Cardiac muscle cell (in vitro differentiated cells and primary cell): ENCODE data around the gene TBXAS1. TPM values are rescaled to one million over a fixed set of nuclear protein-coding genes. Genes with fewer than 3 reads are reported as not detected.

Experiments
- DNase-seq, 2 donors: peaks; one replicate each; pipeline versions ENCODE4 v3.0.0 to v3.0.0-alpha.2; 2010 to 2017; ENCODE audit warnings: low read depth in 1 of 2, low spot score in 1 of 2
- H3K27ac ChIP-seq: fragments of 200-600 bp; sonication (generic); 2 replicates; pipeline ENCODE4 v1.5.1; 2016
- H3K27me3 ChIP-seq: fragments of 200-600 bp; sonication (generic); 2 replicates; pipeline ENCODE4 v1.6.0; 2016; ENCODE audit warnings: control low read depth
- H3K36me3 ChIP-seq: fragments of 200-600 bp; sonication (generic); 2 replicates; pipeline ENCODE4 v1.5.1; 2016; ENCODE audit warnings: control low read depth
- H3K4me1 ChIP-seq: fragments of 200-600 bp; sonication (generic); 2 replicates; pipeline ENCODE4 v1.8.1; 2017; ENCODE audit warnings: low read depth, mild to moderate bottlenecking, mixed run types
- H3K4me3 ChIP-seq: fragments of 200-600 bp; sonication (generic); 2 replicates; pipeline ENCODE4 v1.5.1; 2016; ENCODE audit warnings: mild to moderate bottlenecking
- H3K9me3 ChIP-seq: fragments of 200-600 bp; sonication (generic); 2 replicates; pipeline ENCODE4 v1.5.1; 2017; ENCODE audit warnings: low read depth, mild to moderate bottlenecking, control low read depth
- CTCF ChIP-seq: IDR thresholded peaks from 2 replicates; pipeline ENCODE4 v1.5.1; 2012; ENCODE audit warnings: low read depth, mild to moderate bottlenecking, low read length
- polyA plus RNA-seq: library from polyadenylated mRNA; unstranded; fragments of >200 nt; fragmentation: Nextera tagmentation; extraction: Ambion mirVana; gene quantifications from 2 replicates; pipeline ENCODE4 v1.2.1, GENCODE V29; 2016
- total RNA-seq: library from RNA; depleted of rRNA; stranded (reverse); fragments of >200 nt; gene quantifications from 2 replicates; pipeline ENCODE4 v1.2.3, GENCODE V29; 2016

The TBXAS1 gene
- total and polyA plus RNA-seq, 2 experiments from 2014 or later: 0.83 to 6.2 TPM

- Histone ChIP-seq H3K9me3 (no peaks in the 10 kb centered on the region), H3K4me1 (no peaks in the 10 kb centered on the region), H3K27me3 (no peaks in the 10 kb centered on the region), H3K4me3 (no peak overlapping the region), H3K36me3 (no peaks in the 10 kb centered on the region), H3K27ac (no peak overlapping the region)
- no peak for DNase-seq
- no peak for TF ChIP-seq CTCF
These were observed 190.5 kb downstream of the TBXAS1 start for GRCh38 chr7:140019606-140020005.

- Histone ChIP-seq H3K4me1 (no peaks in the 10 kb centered on the region), H3K27ac (no peak overlapping the region), H3K9me3 (no peaks in the 10 kb centered on the region), H3K4me3 (no peak overlapping the region), H3K27me3 (no peaks in the 10 kb centered on the region), H3K36me3 (no peaks in the 10 kb centered on the region)
- no peak for TF ChIP-seq CTCF
- no peak for DNase-seq
These were observed 192.5 kb downstream of the TBXAS1 start for GRCh38 chr7:140021603-140022002.

- no peak overlapping the region for H3K27ac ChIP-seq
- no peaks in the 10 kb centered on the region for H3K9me3 ChIP-seq
- H3K27me3 ChIP-seq: no peaks in the 10 kb centered on the region
- no peaks in the 10 kb centered on the region for H3K4me1 ChIP-seq
- no peak for DNase-seq
- H3K36me3 ChIP-seq: no peaks in the 10 kb centered on the region
- H3K4me3 ChIP-seq: no peak overlapping the region
- TF ChIP-seq CTCF: no peak
These were observed 193.6 kb downstream of the TBXAS1 start for GRCh38 chr7:140022582-140023211.

GRCh38 chr7:140023728-140024127 lies 194.7 kb downstream of the TBXAS1 start:
- no peaks in the 10 kb centered on the region for H3K4me1 ChIP-seq
- H3K9me3 ChIP-seq: no peaks in the 10 kb centered on the region
- H3K4me3 ChIP-seq: no peak overlapping the region
- H3K27me3 ChIP-seq: no peaks in the 10 kb centered on the region
- TF ChIP-seq CTCF: no peak
- no peaks in the 10 kb centered on the region for H3K36me3 ChIP-seq
- H3K27ac ChIP-seq: no peak overlapping the region
- DNase-seq: no peak

- TF ChIP-seq CTCF: no peak
- Histone ChIP-seq H3K4me3 (no peak overlapping the region), H3K27me3 (no peaks in the 10 kb centered on the region), H3K36me3 (no peaks in the 10 kb centered on the region), H3K4me1 (no peaks in the 10 kb centered on the region), H3K27ac (no peak overlapping the region), H3K9me3 (no peaks in the 10 kb centered on the region)
- DNase-seq: no peak
These were observed 195.5 kb downstream of the TBXAS1 start for GRCh38 chr7:140024585-140024984.

GRCh38 chr7:140025241-140025640 lies 196.2 kb downstream of the TBXAS1 start:
- Histone ChIP-seq H3K36me3 (no peaks in the 10 kb centered on the region), H3K27ac (no peak overlapping the region), H3K4me1 (no peaks in the 10 kb centered on the region), H3K9me3 (no peaks in the 10 kb centered on the region), H3K27me3 (no peaks in the 10 kb centered on the region), H3K4me3 (no peak overlapping the region)
- no peak for TF ChIP-seq CTCF
- DNase-seq: no peak
